M059J (cell line): ENCODE results near the gene RAD51D. TPM values are rescaled to one million over a fixed set of nuclear protein-coding genes. Genes with fewer than 3 reads are reported as not detected.
"Not testable (repeated sequence)": the region's sequence is repeated elsewhere in the genome, so short reads cannot be mapped to it uniquely, and the experiment has no call there.

Experiments
- DNase-seq: peaks from one replicate; pipeline ENCODE4 v3.0.0-alpha.2; 2012; ENCODE audit warnings: low read depth
- total RNA-seq: library from RNA; depleted of rRNA; stranded (reverse); fragments of >200 nt; shearing (Covaris generic); gene quantifications from 2 replicates; pipeline ENCODE4 v1.2.3, GENCODE V29; 2014

The RAD51D gene
- total RNA-seq, 1 experiment from 2014 or later, result 10.0 TPM

DNA sequence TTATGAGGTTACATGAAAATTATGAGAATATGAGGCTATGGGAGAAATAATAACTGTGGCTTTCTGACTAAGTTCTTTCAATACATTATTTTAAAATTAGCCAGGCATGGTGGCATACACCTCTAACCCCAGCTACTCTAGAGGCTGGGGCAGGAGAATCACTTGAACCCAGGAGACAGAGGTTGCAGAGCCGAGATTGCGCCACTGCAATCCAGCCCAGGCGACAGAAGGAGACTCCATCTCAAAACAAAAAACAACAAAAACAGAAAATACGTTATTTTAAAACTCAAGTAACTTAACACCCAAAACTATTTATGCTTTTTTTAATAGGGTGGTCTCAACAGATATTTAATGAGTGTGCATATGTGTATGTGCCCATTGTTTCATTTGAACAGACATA is 53.8 kb downstream of the RAD51D start:
- no peak for DNase-seq

GRCh38 chr17:35064516-35065215 is 55.0 kb downstream of the RAD51D start:
- DNase-seq, result no peak

DNA sequence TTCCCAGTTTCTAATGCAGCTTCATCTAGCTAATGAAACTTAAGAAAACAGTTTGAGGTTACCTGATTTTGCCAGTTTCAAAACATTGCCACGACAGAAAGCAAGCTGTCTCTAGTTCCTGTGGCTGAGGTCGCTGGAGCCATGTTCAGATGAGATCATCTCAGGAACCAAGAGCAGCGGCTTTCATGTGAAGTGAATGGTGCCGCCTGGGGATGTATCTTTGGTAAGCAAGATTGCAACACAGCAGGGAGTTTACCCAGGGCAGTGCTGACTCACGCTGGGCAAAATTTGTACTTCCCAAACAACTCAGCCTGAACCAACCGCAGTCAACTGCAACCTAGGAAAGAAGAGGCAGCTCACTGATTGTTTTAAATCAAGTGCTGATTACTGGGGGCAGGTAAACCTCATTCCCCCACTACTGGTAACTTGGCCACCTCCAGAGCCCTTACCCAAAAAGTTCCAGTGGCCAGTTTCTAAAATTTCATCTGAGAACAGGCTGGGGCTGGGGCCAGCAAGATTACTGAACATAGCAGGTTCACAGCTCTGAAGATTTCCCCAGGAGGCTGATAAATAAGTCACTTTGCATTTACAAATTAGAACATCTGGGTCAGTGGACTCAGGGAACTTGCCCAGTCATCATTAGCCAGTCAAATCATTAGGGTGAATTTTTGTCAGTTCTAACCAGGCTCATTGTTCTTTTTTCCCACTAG is 56.0 kb downstream of the RAD51D start, which contains the start of gene RFFL:
RFFL (minus strand) TSS at position 194 of the 710 bp plus-strand sequence. CDS start 37,154 bp downstream, outside the sequence.
- DNase-seq, result peak; percentile 98

DNA sequence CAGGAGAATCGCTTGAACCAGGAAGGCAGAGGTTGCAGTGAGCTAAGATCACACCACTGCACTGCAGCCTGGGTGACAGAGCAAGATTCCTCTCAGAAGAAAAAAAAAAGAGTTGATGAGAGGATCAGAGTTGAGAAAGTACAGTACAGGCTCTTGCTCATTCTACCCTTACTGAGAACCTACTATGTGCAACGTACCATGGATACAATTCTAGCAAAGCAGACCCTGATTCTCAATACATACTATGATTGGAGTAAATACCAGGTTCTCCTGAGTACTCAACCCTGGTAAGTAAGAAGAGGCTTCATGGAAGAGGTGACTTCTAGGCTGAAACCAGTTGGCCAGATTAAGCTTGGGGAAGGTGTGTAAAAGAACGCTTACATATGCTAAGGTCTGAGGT is 57.4 kb downstream of the RAD51D start:
- DNase-seq, result no peak

- DNase-seq, result no peak
These were observed 62.2 kb downstream of the RAD51D start for GRCh38 chr17:35057332-35057915.

DNA sequence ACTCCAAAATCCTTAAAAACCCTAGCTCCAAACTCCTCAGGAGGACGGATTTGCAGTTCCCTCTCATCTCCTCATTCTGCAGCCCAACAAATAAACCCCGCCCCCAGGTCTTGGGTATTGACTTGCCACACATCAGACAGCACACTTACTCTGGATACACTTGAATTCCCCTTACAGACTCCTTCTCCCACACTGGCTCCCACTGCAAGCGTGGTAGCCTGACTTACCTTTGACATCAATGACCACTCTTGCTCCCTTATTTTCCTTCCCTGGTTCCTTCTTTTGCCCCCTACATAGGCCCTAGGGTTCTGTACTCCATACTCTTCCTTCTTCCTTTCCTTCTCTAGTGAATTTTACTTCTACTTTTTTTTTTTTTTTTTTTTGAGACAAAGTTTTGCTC is 63.6 kb downstream of the RAD51D start:
- no peak for DNase-seq

DNA sequence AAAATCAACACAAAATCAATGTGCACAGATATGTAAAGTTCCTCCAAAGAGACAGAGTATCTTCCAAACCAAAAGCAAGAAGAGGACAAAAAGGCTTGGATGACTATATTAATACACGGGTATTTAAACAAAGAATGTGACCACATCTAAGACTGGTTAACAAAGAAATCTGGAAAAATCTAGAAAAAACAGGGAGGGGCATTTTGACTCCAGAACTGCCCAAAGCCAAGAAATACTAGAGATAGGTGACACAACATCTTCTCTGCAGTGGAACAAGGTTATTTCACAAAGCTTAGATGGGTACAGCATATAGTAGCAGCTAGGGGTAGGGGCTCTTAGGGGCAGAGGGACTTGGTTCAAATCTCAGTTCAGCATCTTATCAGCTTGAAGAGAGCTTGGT is 66.5 kb downstream of the RAD51D start:
- DNase-seq, result no peak

DNA sequence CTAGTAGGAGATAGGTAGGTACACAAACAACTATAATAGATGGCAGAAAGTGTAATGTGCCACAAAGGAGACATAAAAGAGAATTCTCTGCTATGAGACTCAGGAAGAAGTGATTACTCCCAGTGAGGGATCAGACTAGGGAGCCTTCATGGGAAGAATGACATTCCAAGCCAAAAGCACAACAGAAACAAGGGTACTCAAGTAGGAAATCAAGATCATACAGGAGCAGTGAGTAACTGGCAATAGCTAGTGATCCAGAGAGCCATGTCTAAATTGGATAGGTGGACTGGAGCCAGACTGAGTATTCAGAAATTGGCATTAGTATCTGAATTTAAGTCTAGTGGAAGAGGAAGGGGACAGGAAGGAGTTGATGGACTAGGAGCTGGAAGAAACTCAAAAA is 66.9 kb downstream of the RAD51D start:
- DNase-seq, result peak; percentile 14

- DNase-seq, result peak; percentile 56
These were observed 67.4 kb downstream of the RAD51D start for GRCh38 chr17:35052241-35052610.

DNA sequence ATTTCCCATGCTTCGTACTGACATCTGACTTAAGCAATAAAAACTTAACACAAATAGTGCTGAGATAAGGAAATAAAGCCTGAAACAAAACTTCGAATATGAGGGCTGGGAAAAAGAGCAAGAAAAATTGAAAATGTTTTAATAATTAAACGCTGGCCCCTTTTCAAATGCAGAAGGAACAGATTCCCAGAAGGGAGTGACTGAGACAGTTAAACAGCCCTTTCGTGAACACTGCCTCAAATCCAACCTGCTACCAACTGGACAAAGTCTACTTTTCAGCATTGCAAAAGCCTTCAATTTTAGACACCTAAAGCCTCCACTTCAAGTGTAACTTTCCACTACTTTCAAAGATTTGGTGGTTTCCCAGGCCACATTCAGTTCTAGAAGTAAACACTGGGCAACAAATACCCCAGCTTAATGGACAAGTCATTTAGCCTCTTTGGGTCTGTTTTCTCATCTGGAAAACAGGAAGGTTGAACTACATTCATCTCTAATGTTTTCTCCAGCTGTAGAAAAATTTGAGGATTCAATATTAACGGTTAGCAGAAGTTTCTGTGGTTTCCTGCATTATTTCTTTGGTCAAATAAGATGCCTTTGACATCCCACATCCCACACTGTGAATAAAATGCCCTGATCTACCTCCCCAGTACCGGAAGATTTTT is 68.0 kb downstream of the RAD51D start:
- peak; percentile 62 for DNase-seq

- no peak for DNase-seq
These were observed 68.5 kb downstream of the RAD51D start for GRCh38 chr17:35051183-35051578.

DNA sequence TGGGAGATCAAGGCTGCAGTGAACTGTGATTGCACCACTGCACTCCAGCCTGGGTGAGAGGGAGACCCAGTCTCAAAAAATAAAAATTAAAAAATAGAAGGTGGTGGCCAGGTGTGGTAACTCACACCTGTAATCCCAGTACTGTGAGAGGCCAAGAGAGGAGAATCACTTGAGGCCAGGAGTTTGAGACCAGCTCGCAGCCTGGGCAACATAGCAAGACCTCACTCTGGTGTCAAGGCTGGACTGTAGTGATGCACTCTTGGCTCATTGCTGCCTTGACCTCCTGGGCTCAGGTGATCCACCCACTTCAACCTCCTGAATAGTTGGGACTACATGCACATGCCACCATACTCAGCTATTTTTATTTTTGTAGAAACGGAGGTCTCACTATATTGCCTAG is 69.5 kb downstream of the RAD51D start:
- DNase-seq, result no peak

- no peak for DNase-seq
These were observed 70.8 kb downstream of the RAD51D start for GRCh38 chr17:35048685-35049379.

- DNase-seq, result peak; percentile 85
These were observed 72.8 kb downstream of the RAD51D start for GRCh38 chr17:35046740-35047283.

- no peak for DNase-seq
These were observed 73.4 kb downstream of the RAD51D start for GRCh38 chr17:35046245-35046644.

DNA sequence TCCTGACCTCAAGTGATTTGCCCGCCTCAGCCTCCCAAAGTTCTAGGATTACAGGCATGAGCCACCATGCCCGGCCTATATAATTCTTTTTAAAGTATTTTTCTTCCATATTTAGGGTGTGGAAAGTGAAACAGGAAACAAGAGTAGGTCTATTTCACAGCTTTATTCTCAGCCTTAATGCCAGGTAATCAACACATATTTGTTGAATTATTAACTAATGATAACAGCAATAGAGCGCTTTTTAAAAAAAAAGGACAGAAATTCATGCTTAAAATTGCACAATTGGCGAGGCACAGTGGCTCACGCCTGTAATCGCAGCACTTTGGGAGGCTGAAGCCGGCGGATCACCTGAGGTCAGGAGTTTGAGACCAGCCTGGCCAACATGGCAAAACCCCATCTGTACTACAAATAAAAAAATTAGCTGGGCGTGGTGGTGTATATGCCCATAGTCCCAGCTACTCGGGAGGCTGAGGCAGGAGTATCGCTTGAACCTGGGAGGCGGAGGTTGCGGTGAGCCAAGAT is 74.1 kb downstream of the RAD51D start:
- DNase-seq, result not testable (repeated sequence)

- DNase-seq, result no peak
These were observed 75.5 kb downstream of the RAD51D start for GRCh38 chr17:35044181-35044580.
